DND-41 (cell line): ENCODE results near the gene CSTA.

Experiments
- ATAC-seq: fragments of 200-7000 bp; cut with Tn5 transposase; 3 replicates; pipeline ENCODE4 v1.9.1; 2021; ENCODE audit warnings: low read depth; ENCODE audit not compliant: insufficient read depth
- DNase-seq: peaks from one replicate; pipeline ENCODE4 v3.0.0-alpha.2; 2020
- H2AFZ ChIP-seq: 2 replicates; pipeline ENCODE4 v1.6.0; 2012; ENCODE audit warnings: low read depth, low read length
- H3K27ac ChIP-seq: 2 replicates; pipeline ENCODE4 v1.5.1; 2012; ENCODE audit warnings: low read length, inconsistent platforms
- H3K27me3 ChIP-seq: fragments of 200-600 bp; sonication (generic); 2 replicates; pipeline ENCODE4 v1.6.0; 2012; ENCODE audit warnings: low read length, mild to moderate bottlenecking, inconsistent platforms; ENCODE audit not compliant: insufficient read depth, poor library complexity
- H3K36me3 ChIP-seq: 2 replicates; pipeline ENCODE4 v1.5.1; 2012; ENCODE audit warnings: low read length, inconsistent platforms; ENCODE audit not compliant: insufficient read depth
- H3K4me1 ChIP-seq: 2 replicates; pipeline ENCODE4 v1.5.1; 2012; ENCODE audit warnings: mild to moderate bottlenecking, low read length; ENCODE audit not compliant: insufficient read depth
- H3K4me2 ChIP-seq: 2 replicates; pipeline ENCODE4 v1.6.0; 2012; ENCODE audit warnings: mild to moderate bottlenecking, moderate library complexity, low read length, inconsistent platforms; ENCODE audit not compliant: insufficient read depth
- H3K4me3 ChIP-seq, 2 experiments: fragments of 200-600 bp in 1 of 2; shearing (Covaris generic) in 1 of 2; 2 replicates each; pipeline ENCODE4 v1.5.1; 2012 to 2016; ENCODE audit warnings: inconsistent platforms in 2 of 2, low read length in 2 of 2, mild to moderate bottlenecking in 2 of 2, low read depth in 1 of 2, moderate library complexity in 1 of 2
- H3K79me2 ChIP-seq: 2 replicates; pipeline ENCODE4 v1.6.0; 2012; ENCODE audit warnings: low read length, inconsistent platforms; ENCODE audit not compliant: insufficient read depth
- H3K9ac ChIP-seq: 2 replicates; pipeline ENCODE4 v1.6.0; 2012; ENCODE audit warnings: low read depth, mild to moderate bottlenecking, inconsistent platforms, low read length, moderate library complexity
- H3K9me3 ChIP-seq: 2 replicates; pipeline ENCODE4 v1.5.1; 2012; ENCODE audit warnings: low read length, moderate library complexity, mild to moderate bottlenecking, inconsistent platforms; ENCODE audit not compliant: insufficient read depth, severe bottlenecking
- H4K20me1 ChIP-seq: 2 replicates; pipeline ENCODE4 v1.6.0; 2012; ENCODE audit warnings: low read length; ENCODE audit not compliant: insufficient read depth
- EZH2 ChIP-seq: IDR thresholded peaks from 3 replicates; pipeline ENCODE4 v1.6.1; 2012; ENCODE audit warnings: borderline replicate concordance, low read depth, mild to moderate bottlenecking, moderate library complexity, low read length, inconsistent platforms; ENCODE audit not compliant: severe bottlenecking
- TF ChIP-seq, protein P1 (sequence below): IDR thresholded peaks from 2 replicates; pipeline ENCODE4 v1.5.1; 2012; ENCODE audit warnings: borderline replicate concordance, low read length, moderate library complexity, mild to moderate bottlenecking; ENCODE audit not compliant: poor library complexity, severe bottlenecking; ENCODE audit errors: extremely low read depth

Gene CSTA

DNA sequence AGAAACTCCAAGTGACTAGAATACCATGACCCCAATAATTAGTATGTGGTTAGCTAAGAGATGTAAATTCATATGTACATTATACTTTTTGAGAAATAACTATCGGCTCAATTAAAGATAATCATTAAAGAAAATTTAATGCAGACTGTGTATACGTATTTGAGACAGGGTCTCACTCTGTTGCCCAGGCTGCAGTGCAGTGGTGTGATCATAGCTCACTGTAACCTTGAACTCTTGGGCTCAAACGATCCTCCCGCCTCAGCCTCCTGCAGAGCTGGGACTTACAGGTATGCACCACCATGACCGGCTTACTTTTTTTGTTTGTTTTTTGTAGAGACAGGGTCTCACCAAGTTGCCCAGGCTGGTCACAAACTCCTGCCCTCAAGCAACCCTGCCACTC lies 8.7 kb upstream of the CSTA start:
- peaks cover 9% of the 10 kb centered on the region; the same call in 1 of the 2 replicates for H3K4me1 ChIP-seq
- H3K27me3 ChIP-seq: peaks cover 4% of the 10 kb centered on the region
- H3K27ac ChIP-seq: no peak overlapping the region
- no peak overlapping the region for H3K4me3 ChIP-seq
- peaks cover 10% of the 10 kb centered on the region for H3K9me3 ChIP-seq
- DNase-seq: no peak
- no peak for ATAC-seq
- H3K36me3 ChIP-seq: no peaks in the 10 kb centered on the region
- TF ChIP-seq, protein P1, sequence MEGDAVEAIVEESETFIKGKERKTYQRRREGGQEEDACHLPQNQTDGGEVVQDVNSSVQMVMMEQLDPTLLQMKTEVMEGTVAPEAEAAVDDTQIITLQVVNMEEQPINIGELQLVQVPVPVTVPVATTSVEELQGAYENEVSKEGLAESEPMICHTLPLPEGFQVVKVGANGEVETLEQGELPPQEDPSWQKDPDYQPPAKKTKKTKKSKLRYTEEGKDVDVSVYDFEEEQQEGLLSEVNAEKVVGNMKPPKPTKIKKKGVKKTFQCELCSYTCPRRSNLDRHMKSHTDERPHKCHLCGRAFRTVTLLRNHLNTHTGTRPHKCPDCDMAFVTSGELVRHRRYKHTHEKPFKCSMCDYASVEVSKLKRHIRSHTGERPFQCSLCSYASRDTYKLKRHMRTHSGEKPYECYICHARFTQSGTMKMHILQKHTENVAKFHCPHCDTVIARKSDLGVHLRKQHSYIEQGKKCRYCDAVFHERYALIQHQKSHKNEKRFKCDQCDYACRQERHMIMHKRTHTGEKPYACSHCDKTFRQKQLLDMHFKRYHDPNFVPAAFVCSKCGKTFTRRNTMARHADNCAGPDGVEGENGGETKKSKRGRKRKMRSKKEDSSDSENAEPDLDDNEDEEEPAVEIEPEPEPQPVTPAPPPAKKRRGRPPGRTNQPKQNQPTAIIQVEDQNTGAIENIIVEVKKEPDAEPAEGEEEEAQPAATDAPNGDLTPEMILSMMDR: no peak
- no peak overlapping the region for H3K4me2 ChIP-seq
- H3K9ac ChIP-seq: no peak overlapping the region
- no peaks in the 10 kb centered on the region for H3K79me2 ChIP-seq
- no peak overlapping the region for H2AFZ ChIP-seq
- no peaks in the 10 kb centered on the region for H4K20me1 ChIP-seq

DNA sequence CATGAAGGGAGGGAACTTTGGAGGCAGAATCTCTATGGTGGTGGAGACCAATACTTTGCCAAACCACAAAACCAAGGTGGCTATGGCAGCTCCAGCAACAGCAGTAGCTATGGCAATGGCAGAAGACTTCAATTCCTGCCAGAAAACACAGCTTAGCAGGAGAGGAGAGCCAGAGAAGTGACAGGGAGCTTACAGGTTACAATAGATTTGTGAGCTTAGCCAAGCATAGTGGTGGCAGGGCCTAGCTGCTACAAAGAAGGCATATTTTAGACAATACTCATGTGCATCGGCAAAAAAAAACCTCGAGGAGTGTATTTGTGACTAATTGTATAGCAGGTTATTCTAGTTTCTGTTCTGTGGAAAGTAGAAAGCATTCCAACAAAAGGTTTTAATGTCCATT lies 6.4 kb upstream of the CSTA start:
- no peaks in the 10 kb centered on the region for H3K36me3 ChIP-seq

DNA sequence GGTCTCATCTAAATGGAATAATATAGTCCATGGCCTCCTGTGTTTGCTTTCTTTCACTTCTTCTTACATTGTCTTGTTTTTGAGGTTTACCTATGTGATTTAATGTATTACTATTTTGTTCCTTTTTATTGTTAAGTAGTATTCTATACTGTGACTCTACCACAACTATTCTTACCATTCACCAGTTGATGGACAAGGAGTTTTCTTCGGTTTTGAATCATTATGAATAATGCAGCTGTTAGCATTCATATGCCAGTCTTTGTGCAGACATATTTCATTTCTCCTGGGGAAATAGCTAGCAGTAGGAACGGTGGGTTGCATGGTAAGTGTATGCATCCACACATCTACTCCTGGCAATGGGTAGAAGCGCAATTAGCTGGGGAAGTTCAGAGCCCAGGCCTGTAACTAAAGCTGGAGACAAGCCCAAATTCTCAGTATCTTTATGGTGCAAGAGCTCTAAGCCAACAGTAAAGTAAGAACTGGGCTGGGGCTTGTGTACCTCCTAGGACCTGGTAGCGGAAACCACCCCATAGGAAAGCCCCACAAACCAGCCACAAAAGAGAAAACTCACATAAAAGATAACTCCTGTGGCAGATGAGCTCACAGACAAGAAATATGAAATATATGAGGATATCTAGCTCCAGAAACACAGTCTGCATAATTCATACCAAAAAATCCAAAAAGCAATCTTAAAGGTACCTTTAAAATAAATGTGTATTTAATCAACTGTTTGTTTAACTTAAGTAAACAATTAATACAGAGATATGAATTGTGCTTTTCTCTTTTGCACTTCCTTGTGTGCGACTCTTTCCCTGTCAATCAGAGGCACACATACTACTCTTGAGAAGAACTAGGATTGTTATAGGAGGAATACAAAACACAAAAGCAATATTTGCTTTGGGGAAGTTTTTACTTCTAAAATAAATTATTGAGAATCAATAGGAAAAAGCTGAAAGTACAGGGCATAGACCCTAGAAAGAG lies 2.7 kb upstream of the CSTA start:
- TF ChIP-seq, protein P1: no peak
- TF ChIP-seq EZH2: no peak
- Histone ChIP-seq H3K27me3 (peaks cover 2% of the 10 kb centered on the region), H2AFZ (no peak overlapping the region), H3K4me3 (no peak overlapping the region), H4K20me1 (no peaks in the 10 kb centered on the region), H3K27ac (no peak overlapping the region), H3K36me3 (no peaks in the 10 kb centered on the region), H3K4me2 (no peak overlapping the region), H3K9ac (no peak overlapping the region), H3K79me2 (no peaks in the 10 kb centered on the region), H3K9me3 (peaks cover 10% of the 10 kb centered on the region), H3K4me1 (no peaks in the 10 kb centered on the region)
- DNase-seq (peak; percentile 12), ATAC-seq (peak; percentile 77)

More for the DNA sequence above, 6.4 kb upstream of the CSTA start:
- no peak overlapping the region for H3K4me3 ChIP-seq
- TF ChIP-seq, protein P1: no peak
- no peak for TF ChIP-seq EZH2
- DNase-seq (no peak), ATAC-seq (no peak)
- no peaks in the 10 kb centered on the region for H3K79me2 ChIP-seq
- no peak overlapping the region for H3K9ac ChIP-seq
- no peak overlapping the region for H3K27ac ChIP-seq
- H2AFZ ChIP-seq: no peak overlapping the region
- H4K20me1 ChIP-seq: no peaks in the 10 kb centered on the region
- peaks cover 10% of the 10 kb centered on the region for H3K9me3 ChIP-seq
- no peaks in the 10 kb centered on the region for H3K4me1 ChIP-seq
- H3K27me3 ChIP-seq: peaks cover 4% of the 10 kb centered on the region
- H3K4me2 ChIP-seq: no peak overlapping the region
